GM19452 (cell line): Measurements from ENCODE around the gene RFWD3.
"Not testable (repeated sequence)": the region's sequence is repeated elsewhere in the genome, so short reads cannot be mapped to it uniquely, and the experiment has no call there.

Experiments
- ATAC-seq: cut with Tn5 transposase; IDR thresholded peaks from one replicate; pipeline ENCODE4 v1.9.1; 2021; ENCODE audit not compliant: unreplicated experiment

Gene RFWD3

DNA sequence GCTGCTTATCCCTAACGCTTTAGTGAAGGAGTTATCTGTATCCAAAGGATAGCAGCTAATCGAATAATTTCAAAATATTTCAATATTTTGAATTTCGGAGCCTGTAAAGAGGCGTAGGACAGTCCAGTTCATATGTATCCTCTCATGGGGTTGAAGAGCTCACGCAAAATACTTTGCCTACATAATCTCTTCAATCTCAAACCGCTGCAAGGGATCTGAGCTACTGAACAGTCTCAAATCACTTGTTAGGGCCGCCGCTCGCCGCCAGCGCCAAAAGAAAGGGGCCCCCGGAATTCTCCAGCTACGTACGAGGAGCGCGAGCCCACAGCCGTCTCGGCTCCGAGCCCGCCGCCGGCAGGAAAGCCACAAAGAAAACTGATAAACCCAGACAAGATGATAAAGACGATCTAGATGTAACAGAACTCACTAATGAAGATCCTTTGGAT, 601 bp upstream of the RFWD3 start:
- ATAC-seq = no peak

GRCh38 chr16:74666010-74666421, 661 bp downstream of the RFWD3 start:
- no peak for ATAC-seq

- ATAC-seq = no peak
These were observed 5.6 kb downstream of the RFWD3 start for GRCh38 chr16:74661064-74661463.

GRCh38 chr16:74660383-74660782, 6.3 kb downstream of the RFWD3 start:
- ATAC-seq = no peak

- ATAC-seq = no peak
These were observed 7.6 kb downstream of the RFWD3 start for GRCh38 chr16:74659041-74659440.

GRCh38 chr16:74657870-74658642, 8.6 kb downstream of the RFWD3 start:
- ATAC-seq = no peak

DNA sequence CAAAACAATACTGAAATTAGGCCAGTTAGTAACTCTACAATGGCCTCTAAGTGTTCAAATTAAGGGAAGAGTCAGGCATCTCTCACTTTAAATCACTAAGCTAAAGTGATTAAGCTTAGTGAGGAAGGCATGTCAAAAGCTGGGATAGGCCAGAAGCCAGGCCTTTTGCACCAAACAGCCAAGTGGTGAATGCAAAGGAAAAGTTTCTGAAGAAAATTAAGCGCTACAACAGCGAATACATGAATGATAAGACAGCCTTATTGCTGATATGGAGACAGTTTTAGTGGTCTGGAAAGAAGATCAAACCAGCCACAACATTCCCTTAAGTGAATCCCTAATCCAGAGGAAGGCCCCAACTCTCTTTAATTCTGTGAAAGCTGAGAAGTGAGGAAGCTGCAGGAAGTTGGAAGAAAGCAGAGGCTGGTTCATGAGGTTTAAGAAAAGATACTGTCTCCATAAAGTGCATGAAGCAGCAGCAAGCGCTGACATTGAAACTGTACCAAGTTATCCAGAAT, 12.1 kb downstream of the RFWD3 start:
- no peak for ATAC-seq

GRCh38 chr16:74652883-74653282, 13.8 kb downstream of the RFWD3 start:
- not testable (repeated sequence) for ATAC-seq

DNA sequence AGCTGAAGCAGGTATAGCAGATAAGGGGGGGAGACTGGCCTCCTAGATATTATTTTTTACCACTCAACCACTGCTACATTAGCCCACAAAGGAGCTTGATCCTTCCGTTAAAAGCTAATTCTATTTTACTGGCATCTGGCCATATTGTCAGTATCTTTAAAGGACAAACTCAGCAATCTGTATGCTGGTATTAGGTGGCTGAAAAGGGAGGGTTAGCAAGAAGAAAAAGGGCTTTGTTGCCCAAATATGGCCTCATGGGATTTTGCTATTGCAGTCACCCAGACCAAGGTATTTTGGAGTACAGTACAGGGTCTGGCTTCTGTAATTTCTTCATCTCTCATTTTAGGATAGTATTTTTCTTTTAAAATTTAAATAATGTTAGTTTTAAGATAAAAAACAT, 14.4 kb downstream of the RFWD3 start:
- ATAC-seq = no peak

DNA sequence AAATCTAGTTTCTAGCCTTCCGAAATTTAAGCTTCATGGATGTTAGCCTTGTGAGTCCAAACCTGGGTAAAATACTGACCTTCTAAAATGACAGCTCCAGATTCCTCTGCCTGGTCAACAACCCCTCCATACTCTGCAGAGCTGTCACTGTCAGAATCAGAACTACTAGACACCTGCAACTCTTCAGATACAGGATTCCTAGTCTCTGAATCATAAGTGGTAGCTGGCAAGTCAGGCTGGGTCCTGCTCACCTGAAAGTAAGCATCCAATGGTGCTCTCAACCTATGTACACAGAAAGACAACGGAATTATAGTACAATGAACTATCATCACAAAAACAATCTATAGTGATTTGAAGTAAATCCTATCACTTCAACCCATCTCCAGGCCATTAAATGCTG, 14.8 kb downstream of the RFWD3 start:
- no peak for ATAC-seq

DNA sequence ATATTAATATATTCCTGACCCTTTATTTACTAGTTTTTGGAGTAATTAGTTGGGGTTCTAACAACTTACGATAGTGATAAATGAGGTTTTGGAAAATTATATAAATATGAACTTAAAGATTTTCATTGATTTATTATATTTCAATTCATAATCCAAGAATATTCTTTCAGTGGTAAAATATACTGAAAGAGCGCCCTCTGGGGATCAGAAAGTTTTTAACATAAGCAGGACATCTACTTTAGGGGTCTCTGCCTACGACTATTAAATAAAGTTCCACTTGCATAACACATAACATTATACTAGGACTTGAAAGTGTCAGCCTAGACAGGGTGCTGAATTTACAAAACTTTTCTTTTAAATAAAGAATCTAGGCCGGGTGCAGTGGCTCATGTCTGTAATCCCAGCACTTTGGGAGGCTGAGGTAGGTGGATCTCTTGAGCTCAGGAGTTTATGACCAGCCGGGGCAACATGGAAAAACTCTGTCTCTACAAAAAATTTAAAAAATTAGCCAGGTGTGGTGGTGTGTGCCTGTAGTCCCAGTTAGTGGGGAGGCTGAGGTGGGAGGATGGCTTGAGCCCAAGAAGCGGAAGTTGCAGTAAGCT, 15.6 kb downstream of the RFWD3 start:
- no peak for ATAC-seq

GRCh38 chr16:74649839-74650504, 16.7 kb downstream of the RFWD3 start:
- no peak for ATAC-seq

GRCh38 chr16:74641969-74642368, 24.7 kb downstream of the RFWD3 start:
- ATAC-seq = no peak

- ATAC-seq = no peak
These were observed 28.8 kb downstream of the RFWD3 start for GRCh38 chr16:74637742-74638453.

DNA sequence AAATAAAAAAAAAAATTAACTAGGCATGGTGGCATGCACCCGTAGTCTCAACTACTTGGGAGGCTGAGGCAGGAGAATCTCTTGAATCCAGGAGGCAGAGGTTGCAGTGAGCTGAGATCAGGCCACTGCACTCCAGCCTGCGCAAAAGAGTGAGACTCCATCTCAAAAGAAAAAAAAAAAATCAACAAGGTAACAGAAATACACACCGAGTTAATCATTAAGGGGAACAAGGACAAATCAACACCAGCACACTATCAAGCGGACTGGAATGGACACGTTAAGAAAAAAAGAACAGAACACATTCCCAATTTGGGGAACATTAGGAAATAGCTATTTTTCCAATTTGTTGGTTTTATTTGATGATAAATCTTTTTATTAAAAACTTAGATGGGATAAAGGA, 31.4 kb downstream of the RFWD3 start:
- ATAC-seq = no peak

GRCh38 chr16:74633686-74634085, 33.0 kb downstream of the RFWD3 start:
- ATAC-seq = no peak

DNA sequence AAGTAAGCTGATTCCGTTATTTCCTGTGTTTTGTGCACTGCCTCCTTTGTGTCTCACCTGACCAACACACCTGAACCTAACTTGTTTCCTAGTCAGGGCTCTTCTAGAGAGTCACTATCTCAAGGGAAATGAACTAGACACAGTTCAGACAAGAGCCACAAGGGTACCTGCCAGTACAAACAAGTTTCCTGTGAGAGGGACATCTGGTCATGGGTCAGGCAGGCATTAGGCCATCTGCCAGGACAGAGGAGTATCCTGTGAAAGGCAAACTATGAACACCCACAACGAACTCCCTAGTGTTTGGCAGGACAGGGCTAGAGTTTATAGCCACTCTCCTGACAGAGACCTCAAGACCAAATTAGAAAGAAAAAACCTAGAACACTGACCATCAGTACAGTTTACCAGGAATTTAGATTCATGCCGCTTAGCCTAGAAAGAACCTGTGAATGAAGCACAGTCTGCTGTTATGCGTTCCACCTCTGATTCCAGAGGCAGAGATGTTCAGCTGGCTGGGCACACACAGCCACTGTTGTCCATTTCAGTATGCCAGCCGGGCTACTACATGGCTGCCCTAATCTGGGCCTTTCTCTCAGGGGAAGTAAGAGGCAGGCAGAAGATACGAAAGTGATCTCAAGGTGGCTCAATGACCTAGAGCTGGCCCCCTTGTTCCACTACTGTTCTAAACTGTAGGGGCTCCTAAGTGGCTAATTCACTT, 39.0 kb downstream of the RFWD3 start:
- ATAC-seq = no peak

DNA sequence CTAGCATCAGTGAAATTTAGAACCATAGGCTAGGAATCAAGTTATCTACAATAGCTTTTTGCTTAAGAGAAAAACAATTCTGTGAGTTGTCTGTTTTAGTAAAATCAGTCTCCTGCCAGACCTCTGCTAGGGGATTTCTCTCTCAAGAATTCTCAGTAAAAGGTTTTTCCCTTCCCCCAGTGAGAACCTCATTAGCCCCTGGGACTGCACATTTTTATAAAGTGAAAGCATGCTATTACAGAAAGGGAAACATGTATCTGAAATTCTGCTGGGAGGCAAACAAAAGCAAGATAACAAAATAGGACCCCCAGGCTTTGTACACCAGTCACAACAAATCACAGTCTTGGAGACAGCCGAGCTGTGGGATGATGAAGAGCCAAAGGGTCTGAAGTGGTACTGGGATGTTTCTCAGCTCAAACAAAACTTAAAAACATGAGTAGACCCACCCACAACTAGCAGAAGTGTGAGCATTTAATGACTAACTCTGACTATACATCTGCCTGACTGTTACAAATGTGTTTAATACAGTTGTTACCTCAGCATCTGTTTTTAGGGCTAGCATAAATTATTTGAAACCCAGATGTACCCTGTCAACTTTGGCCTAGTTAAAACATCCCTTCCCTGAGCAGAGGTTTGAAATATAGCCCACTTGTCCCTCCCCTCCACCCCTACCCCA, 39.8 kb downstream of the RFWD3 start:
- ATAC-seq = no peak

GRCh38 chr16:74625500-74626350, 41.0 kb downstream of the RFWD3 start:
- ATAC-seq = no peak
